ENCODE results near the gene FOXB2.

- no peak for TF ChIP-seq CTCF (IDR thresholded peaks at IDR 0.05)
- TF ChIP-seq NRF1 (IDR thresholded peaks at IDR 0.05; ENCODE audit: low read depth, low read length), result no peak
- TF ChIP-seq ZBTB33 (IDR thresholded peaks at IDR 0.05; ENCODE audit: borderline replicate concordance, low read depth), result no peak
Observed at GRCh38 chr9:77018058-77018968, 1.1 kb upstream of the FOXB2 start.
